ENCODE measurements around the gene CCL21.
"Not testable (repeated sequence)": the region's sequence is repeated elsewhere in the genome, so short reads cannot be mapped to it uniquely, and the experiment has no call there.

CCL21 gene

DNA sequence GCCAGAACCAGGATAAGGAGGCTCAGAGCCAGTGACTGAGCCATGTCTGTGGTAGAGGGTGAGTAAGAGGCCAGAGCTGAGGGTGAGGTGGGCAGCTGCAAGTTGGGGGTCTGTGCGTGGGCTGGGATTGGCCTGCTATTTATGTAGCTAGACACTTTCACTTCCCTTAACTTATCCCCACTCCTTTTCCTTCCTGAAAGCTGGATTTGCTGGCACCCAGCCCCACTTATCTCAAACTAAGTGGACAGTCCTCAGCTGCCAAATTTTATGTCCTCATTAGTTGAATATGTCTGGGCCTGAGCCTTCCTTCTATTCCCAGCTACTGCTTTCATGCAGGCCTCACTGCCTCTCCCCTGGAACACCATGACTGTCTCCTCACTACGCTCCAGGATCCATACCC lies at the start of gene CCL21:
Gene CCL21 (minus strand): TSS at position 114 of the 400 bp plus-strand sequence. CDS start 70 bp downstream, at position 44.
- DNase-seq (ENCODE audit: low spot score in 2 of 2) (no peak), ATAC-seq (peak; percentile 19)
- Mint-ChIP-seq H3K9me3 (no peaks in the 10 kb centered on the region), H3K36me3 (no peaks in the 10 kb centered on the region), H3K27ac (no peak within 1 kb of the TSS), H3K4me3 (no peak within 1 kb of the TSS), H3K4me1 (no peaks in the 10 kb centered on the region)

GRCh38 chr9:34759432-34760134 lies 49.6 kb upstream of the CCL21 start:
- no peaks in the 10 kb centered on the region for H3K36me3 Mint-ChIP-seq
- ATAC-seq: no peak
- H3K9me3 Mint-ChIP-seq: no peaks in the 10 kb centered on the region
- H3K4me1 Mint-ChIP-seq: peaks cover 3% of the 10 kb centered on the region
- no peak overlapping the region for H3K4me3 Mint-ChIP-seq
- no peak for DNase-seq (ENCODE audit: low spot score in 2 of 2)
- H3K27ac Mint-ChIP-seq: no peak overlapping the region

DNA sequence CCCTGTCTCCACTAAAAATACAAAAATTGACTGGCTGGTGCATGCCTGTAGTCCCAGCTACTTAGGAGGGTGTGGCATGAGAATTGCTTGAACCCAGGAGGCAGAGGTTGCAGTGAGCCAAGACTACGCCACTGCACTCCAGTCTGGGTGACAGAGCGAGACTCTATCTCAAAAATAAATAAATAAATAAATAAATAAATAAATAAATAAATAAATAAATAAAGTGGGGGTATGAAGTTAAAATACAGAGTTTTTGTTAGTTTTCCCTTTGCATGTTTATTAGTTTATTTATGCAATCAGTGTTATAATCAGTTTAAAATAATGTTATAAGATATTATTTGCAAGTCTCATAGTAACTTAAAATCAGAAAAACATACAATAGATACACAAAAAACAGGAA lies 40.4 kb upstream of the CCL21 start:
- not testable (repeated sequence) for H3K36me3 Mint-ChIP-seq; H3K4me3 Mint-ChIP-seq; H3K27ac Mint-ChIP-seq; DNase-seq (ENCODE audit: low spot score in 2 of 2); H3K9me3 Mint-ChIP-seq; H3K4me1 Mint-ChIP-seq; ATAC-seq

DNA sequence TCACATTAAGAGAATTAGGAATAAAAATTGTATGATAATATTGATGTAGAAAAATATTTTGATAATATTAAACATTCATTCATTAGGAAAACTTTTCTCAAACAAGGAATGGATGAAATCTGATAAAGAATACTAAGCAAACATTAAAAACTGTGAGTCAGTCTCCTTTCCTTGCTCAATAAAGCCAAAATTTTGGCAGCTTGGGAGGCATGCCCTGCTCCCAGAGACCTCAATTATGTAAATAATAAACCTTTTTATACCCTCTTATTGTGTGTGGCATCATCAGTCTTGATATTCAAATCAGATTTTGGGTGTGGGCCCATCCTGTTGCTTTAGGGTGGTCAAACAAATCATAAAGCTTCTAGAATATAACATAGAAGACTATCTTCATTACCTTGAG lies 36.6 kb upstream of the CCL21 start:
- H3K27ac Mint-ChIP-seq: no peak overlapping the region

GRCh38 chr9:34744295-34745221 lies 34.6 kb upstream of the CCL21 start:
- Mint-ChIP-seq H3K4me1 (no peaks in the 10 kb centered on the region), H3K9me3 (no peaks in the 10 kb centered on the region), H3K36me3 (no peaks in the 10 kb centered on the region), H3K4me3 (no peak overlapping the region), H3K27ac (no peak overlapping the region)
- DNase-seq (ENCODE audit: low spot score in 2 of 2) (no peak), ATAC-seq (peak; percentile 53)

More for the DNA sequence above, 36.6 kb upstream of the CCL21 start:
- Mint-ChIP-seq H3K9me3 (no peaks in the 10 kb centered on the region), H3K4me3 (no peak overlapping the region), H3K4me1 (no peaks in the 10 kb centered on the region), H3K36me3 (no peaks in the 10 kb centered on the region)
- DNase-seq (ENCODE audit: low spot score in 2 of 2) (no peak), ATAC-seq (no peak)

DNA sequence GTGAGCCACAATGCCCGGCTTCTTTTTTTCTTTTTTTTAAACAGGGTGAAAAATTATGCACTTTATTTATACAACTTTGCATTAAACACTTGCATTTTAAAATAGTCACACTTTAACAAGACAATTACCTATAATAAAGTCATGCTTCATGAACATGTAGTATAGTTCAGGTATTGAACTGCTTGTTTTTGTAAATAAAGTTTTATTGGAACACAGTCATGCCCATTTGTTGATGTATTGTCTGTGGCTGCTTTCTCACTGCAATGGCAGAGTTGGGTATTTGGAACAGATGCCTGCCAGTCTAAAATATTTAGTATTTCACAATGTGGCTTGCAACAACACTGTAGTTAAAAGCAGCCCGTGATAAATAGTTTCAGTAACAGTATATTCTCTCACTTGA lies 32.8 kb upstream of the CCL21 start:
- H3K4me3 Mint-ChIP-seq: no peak overlapping the region
- ATAC-seq (no peak), DNase-seq (ENCODE audit: low spot score in 2 of 2) (no peak)
- no peak overlapping the region for H3K27ac Mint-ChIP-seq
- no peaks in the 10 kb centered on the region for H3K4me1 Mint-ChIP-seq
- H3K36me3 Mint-ChIP-seq: no peaks in the 10 kb centered on the region
- H3K9me3 Mint-ChIP-seq: no peaks in the 10 kb centered on the region

DNA sequence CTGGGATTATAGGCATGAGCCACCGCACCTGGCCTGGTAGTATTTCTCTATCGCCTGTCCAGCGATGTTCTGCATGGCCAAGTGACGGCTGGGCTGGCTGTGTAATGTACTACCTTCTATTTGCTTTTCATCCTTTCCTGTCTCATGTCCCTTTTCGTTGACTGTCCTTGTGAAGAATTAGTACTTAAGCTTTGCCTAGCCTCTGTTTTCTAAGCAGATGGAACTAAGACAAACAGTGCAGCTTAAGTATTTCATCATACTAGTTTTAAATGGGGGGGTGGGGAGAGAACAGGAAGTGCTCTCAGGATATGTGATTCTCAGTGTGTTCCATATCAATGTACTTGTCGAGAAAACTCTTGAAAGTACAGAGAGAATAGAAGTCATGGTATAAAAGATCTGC lies 31.7 kb upstream of the CCL21 start:
- no peak for ATAC-seq
- Mint-ChIP-seq H3K9me3 (no peaks in the 10 kb centered on the region), H3K27ac (no peak overlapping the region), H3K4me1 (no peaks in the 10 kb centered on the region), H3K36me3 (no peaks in the 10 kb centered on the region), H3K4me3 (no peak overlapping the region)
- DNase-seq (ENCODE audit: low spot score in 2 of 2): no peak

DNA sequence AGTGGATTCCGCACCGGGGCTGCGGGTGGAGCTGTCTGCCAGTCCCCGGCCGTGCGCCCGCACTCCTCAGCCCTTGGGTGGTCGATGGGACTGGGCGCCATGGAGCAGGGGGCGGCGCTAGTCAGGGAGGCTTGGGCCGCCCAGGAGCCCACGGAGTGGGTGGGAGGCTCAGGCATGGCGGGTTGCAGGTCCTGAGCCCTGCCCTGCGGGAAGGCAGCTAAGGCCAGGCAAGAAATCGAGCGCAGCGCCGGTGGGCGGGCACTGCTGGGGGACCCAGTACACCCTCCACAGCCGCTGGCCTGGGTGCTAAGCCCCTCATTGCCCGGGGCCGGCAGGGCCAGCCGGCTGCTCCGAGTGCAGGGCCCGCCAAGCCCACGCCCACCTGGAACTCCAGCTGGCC lies 30.2 kb upstream of the CCL21 start:
- not testable (repeated sequence) for H3K4me1 Mint-ChIP-seq; DNase-seq (ENCODE audit: low spot score in 2 of 2); H3K27ac Mint-ChIP-seq; H3K4me3 Mint-ChIP-seq; ATAC-seq; H3K9me3 Mint-ChIP-seq; H3K36me3 Mint-ChIP-seq

DNA sequence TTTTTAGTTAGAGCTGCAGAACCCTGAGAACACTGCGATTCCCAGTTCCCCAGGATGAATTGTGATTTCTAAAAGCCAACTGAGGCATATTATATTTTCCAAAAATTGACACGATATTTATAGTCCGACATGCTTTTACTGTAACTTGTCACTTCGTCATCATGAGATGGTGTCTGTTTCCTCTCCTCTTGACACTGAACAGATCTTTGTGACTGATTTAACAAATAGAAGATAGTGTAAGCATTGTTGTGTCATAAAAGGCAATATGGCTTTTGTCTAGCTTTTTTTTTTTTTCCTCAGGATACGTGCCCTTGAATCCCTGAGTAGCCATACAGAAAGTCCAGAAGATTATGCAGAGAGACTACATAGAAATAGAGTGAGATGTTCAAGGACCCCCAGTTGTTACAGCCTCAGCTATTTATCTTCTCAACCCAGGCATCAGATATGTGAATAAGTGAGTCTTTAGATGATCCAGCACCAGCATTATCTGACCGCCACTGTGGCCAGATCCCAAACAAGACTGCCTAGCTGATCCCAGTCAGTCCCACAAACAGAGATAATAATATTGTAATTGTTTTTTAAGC lies 27.8 kb upstream of the CCL21 start:
- DNase-seq (ENCODE audit: low spot score in 2 of 2) (no peak), ATAC-seq (no peak)
- no peaks in the 10 kb centered on the region for H3K36me3 Mint-ChIP-seq
- no peaks in the 10 kb centered on the region for H3K9me3 Mint-ChIP-seq
- H3K4me1 Mint-ChIP-seq: no peaks in the 10 kb centered on the region
- H3K27ac Mint-ChIP-seq: no peak overlapping the region
- no peak overlapping the region for H3K4me3 Mint-ChIP-seq

- H3K4me3 Mint-ChIP-seq: no peak overlapping the region
- no peaks in the 10 kb centered on the region for H3K36me3 Mint-ChIP-seq
- H3K4me1 Mint-ChIP-seq: no peaks in the 10 kb centered on the region
- no peaks in the 10 kb centered on the region for H3K9me3 Mint-ChIP-seq
- no peak for DNase-seq (ENCODE audit: low spot score in 2 of 2)
- H3K27ac Mint-ChIP-seq: no peak overlapping the region
- no peak for ATAC-seq
These were observed 24.8 kb upstream of the CCL21 start for GRCh38 chr9:34734720-34735119.

DNA sequence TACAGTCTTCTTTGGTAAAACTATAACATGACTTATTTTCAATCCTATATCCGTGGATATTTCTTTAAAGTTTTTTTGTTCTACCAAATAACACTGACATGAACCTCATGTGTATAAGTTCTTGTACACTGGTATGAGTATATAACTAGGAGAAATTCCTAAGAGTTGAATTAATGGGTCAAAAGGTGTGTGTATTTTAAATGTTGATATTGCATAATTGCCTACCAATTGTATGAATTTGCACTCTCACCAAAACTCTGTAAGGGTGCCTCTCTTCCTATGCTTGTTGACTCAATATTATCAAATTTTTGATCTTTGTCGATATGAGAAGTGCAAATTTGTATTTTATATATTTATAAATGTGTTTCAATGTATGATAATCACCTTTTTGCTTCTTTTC lies 22.9 kb upstream of the CCL21 start:
- ATAC-seq (no peak), DNase-seq (ENCODE audit: low spot score in 2 of 2) (no peak)
- Mint-ChIP-seq H3K4me3 (no peak overlapping the region), H3K9me3 (no peaks in the 10 kb centered on the region), H3K4me1 (no peaks in the 10 kb centered on the region), H3K27ac (no peak overlapping the region), H3K36me3 (no peaks in the 10 kb centered on the region)

DNA sequence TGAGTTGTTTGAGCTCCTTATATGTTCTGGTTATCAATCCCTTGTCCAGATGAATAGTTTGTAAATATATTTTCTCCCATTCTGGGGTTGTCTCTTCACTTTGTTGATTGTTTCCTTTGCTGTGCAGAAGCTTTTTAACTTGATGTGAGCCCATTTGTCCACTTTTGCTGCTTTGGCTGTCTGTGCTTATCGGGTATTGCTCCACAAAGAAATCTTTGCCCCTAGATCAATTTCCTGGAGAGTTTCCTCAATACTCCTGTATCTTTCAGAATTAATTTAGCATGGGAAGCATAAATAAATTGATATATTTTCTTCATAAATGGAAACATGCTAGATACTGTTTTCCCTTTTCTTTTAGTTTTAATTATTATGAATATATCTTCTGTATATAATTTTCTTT lies 22.5 kb upstream of the CCL21 start:
- no peaks in the 10 kb centered on the region for H3K4me1 Mint-ChIP-seq
- no peaks in the 10 kb centered on the region for H3K9me3 Mint-ChIP-seq
- no peak overlapping the region for H3K4me3 Mint-ChIP-seq
- H3K36me3 Mint-ChIP-seq: no peaks in the 10 kb centered on the region
- no peak overlapping the region for H3K27ac Mint-ChIP-seq
- ATAC-seq (no peak), DNase-seq (ENCODE audit: low spot score in 2 of 2) (no peak)

GRCh38 chr9:34723141-34723540 lies 13.2 kb upstream of the CCL21 start:
- H3K4me3 Mint-ChIP-seq: no peak overlapping the region
- DNase-seq (ENCODE audit: low spot score in 2 of 2) (peak in 1 of 2 donors; percentile 40), ATAC-seq (no peak)
- no peak overlapping the region for H3K27ac Mint-ChIP-seq
- no peaks in the 10 kb centered on the region for H3K9me3 Mint-ChIP-seq
- no peaks in the 10 kb centered on the region for H3K36me3 Mint-ChIP-seq
- no peaks in the 10 kb centered on the region for H3K4me1 Mint-ChIP-seq

DNA sequence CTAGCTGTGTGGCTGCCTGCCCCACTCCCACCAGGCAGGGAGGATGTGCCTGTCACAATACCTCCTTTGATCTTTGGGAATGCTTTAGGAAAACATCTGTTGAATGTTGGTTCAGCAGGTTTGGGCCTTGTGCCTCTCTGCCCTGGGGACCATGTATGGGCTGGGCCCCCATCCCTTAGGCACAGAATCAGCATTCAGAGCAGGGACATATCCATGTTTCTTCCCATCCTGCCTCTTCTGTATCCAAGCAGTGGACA lies 9.8 kb upstream of the CCL21 start:
- not testable (repeated sequence) for DNase-seq (ENCODE audit: low spot score in 2 of 2); H3K27ac Mint-ChIP-seq; H3K4me3 Mint-ChIP-seq; H3K4me1 Mint-ChIP-seq; H3K9me3 Mint-ChIP-seq; ATAC-seq; H3K36me3 Mint-ChIP-seq

DNA sequence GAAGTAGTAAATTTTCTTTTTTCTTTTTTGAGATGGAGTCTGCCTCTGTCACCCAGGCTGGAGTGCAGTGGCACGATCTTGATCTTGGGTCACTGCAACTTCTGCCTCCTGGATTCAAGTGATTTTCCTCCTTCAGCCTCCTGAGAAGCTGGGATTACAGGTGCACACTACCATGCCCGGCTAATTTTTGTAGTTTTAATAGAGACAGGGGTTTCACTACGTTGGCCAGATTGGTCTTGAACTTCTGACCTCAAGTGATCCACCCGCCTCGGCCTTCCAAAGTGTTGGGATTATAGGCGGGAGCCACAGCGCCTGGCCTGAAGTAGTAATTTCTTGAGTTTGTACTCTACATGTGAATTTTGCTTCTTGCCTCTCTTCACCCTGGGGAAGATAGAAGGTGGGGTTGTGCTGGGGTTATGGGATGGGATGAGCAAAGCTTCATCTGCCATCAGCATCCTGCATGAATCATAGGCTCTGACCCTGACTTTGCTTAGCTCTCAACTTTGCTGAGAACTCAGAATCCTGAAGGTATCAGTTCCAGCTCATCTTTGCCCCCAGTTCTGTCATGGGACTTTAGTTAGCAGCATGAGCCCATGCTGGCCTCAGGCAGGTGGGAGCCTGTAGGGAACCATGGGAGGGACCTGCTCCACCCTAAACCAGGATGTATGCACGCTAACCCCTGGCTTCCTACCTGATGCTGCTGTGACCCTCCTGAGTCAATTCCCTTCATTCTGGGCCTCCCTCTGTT lies 9.3 kb upstream of the CCL21 start:
- H3K36me3 Mint-ChIP-seq: no peaks in the 10 kb centered on the region
- no peaks in the 10 kb centered on the region for H3K9me3 Mint-ChIP-seq
- H3K4me3 Mint-ChIP-seq: no peak overlapping the region
- ATAC-seq: no peak
- no peak overlapping the region for H3K27ac Mint-ChIP-seq
- no peaks in the 10 kb centered on the region for H3K4me1 Mint-ChIP-seq
- no peak for DNase-seq (ENCODE audit: low spot score in 2 of 2)
